HL-60 (cell line): ENCODE results near the gene CPHXL2.

Experiments used
- GABPA ChIP-seq: IDR thresholded peaks from 2 replicates; pipeline ENCODE4 v1.6.1; 2012; ENCODE audit warnings: low read depth
- POLR2AphosphoS5 ChIP-seq: IDR thresholded peaks from 2 replicates; pipeline ENCODE4 v1.6.1; 2012; ENCODE audit warnings: low read depth
- REST ChIP-seq: IDR thresholded peaks from 2 replicates; pipeline ENCODE4 v1.6.1; 2012; ENCODE audit warnings: low read depth; ENCODE audit not compliant: insufficient replicate concordance
- SPI1 ChIP-seq: IDR thresholded peaks from 2 replicates; pipeline ENCODE4 v1.6.1; 2012; ENCODE audit warnings: low read depth, mild to moderate bottlenecking, borderline replicate concordance
- TF ChIP-seq, protein P1 (sequence below): IDR thresholded peaks from one replicate; pipeline ENCODE4 v1.5.1; 2011; ENCODE audit warnings: low read length, control low read depth, inconsistent platforms; ENCODE audit not compliant: insufficient read depth

GRCh38 chr16:75618780-75619179 is 58.0 kb downstream of the CPHXL2 start:
- TF ChIP-seq, protein P1, sequence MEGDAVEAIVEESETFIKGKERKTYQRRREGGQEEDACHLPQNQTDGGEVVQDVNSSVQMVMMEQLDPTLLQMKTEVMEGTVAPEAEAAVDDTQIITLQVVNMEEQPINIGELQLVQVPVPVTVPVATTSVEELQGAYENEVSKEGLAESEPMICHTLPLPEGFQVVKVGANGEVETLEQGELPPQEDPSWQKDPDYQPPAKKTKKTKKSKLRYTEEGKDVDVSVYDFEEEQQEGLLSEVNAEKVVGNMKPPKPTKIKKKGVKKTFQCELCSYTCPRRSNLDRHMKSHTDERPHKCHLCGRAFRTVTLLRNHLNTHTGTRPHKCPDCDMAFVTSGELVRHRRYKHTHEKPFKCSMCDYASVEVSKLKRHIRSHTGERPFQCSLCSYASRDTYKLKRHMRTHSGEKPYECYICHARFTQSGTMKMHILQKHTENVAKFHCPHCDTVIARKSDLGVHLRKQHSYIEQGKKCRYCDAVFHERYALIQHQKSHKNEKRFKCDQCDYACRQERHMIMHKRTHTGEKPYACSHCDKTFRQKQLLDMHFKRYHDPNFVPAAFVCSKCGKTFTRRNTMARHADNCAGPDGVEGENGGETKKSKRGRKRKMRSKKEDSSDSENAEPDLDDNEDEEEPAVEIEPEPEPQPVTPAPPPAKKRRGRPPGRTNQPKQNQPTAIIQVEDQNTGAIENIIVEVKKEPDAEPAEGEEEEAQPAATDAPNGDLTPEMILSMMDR = no peak
- no peak for TF ChIP-seq POLR2AphosphoS5
- TF ChIP-seq REST = no peak
- no peak for TF ChIP-seq GABPA
- TF ChIP-seq SPI1 = no peak
